ENCODE results near the gene LAMA3.

- TF ChIP-seq, protein P1, sequence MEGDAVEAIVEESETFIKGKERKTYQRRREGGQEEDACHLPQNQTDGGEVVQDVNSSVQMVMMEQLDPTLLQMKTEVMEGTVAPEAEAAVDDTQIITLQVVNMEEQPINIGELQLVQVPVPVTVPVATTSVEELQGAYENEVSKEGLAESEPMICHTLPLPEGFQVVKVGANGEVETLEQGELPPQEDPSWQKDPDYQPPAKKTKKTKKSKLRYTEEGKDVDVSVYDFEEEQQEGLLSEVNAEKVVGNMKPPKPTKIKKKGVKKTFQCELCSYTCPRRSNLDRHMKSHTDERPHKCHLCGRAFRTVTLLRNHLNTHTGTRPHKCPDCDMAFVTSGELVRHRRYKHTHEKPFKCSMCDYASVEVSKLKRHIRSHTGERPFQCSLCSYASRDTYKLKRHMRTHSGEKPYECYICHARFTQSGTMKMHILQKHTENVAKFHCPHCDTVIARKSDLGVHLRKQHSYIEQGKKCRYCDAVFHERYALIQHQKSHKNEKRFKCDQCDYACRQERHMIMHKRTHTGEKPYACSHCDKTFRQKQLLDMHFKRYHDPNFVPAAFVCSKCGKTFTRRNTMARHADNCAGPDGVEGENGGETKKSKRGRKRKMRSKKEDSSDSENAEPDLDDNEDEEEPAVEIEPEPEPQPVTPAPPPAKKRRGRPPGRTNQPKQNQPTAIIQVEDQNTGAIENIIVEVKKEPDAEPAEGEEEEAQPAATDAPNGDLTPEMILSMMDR (IDR thresholded peaks at IDR 0.05; ENCODE audit: poor library complexity, severe bottlenecking) = no peak
- TF ChIP-seq, protein P2, sequence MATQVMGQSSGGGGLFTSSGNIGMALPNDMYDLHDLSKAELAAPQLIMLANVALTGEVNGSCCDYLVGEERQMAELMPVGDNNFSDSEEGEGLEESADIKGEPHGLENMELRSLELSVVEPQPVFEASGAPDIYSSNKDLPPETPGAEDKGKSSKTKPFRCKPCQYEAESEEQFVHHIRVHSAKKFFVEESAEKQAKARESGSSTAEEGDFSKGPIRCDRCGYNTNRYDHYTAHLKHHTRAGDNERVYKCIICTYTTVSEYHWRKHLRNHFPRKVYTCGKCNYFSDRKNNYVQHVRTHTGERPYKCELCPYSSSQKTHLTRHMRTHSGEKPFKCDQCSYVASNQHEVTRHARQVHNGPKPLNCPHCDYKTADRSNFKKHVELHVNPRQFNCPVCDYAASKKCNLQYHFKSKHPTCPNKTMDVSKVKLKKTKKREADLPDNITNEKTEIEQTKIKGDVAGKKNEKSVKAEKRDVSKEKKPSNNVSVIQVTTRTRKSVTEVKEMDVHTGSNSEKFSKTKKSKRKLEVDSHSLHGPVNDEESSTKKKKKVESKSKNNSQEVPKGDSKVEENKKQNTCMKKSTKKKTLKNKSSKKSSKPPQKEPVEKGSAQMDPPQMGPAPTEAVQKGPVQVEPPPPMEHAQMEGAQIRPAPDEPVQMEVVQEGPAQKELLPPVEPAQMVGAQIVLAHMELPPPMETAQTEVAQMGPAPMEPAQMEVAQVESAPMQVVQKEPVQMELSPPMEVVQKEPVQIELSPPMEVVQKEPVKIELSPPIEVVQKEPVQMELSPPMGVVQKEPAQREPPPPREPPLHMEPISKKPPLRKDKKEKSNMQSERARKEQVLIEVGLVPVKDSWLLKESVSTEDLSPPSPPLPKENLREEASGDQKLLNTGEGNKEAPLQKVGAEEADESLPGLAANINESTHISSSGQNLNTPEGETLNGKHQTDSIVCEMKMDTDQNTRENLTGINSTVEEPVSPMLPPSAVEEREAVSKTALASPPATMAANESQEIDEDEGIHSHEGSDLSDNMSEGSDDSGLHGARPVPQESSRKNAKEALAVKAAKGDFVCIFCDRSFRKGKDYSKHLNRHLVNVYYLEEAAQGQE (IDR thresholded peaks at IDR 0.05; ENCODE audit: borderline replicate concordance) = no peak
- no peak for TF ChIP-seq POLR2AphosphoS5 (IDR thresholded peaks at IDR 0.05)
- no peak for TF ChIP-seq EP300 (conservative IDR thresholded peaks at IDR 0.05; ENCODE audit: poor library complexity, severe bottlenecking)
- no peak for TF ChIP-seq EZH2 (IDR thresholded peaks at IDR 0.05; ENCODE audit: borderline replicate concordance, insufficient read depth, low read length, poor library complexity, severe bottlenecking)
- no peak for TF ChIP-seq TAF1 (IDR thresholded peaks at IDR 0.05; ENCODE audit: low read depth)
- no peak for TF ChIP-seq MXI1 (conservative IDR thresholded peaks at IDR 0.05; ENCODE audit: poor library complexity, severe bottlenecking)
Observed at GRCh38 chr18:23885750-23886149, 196.5 kb downstream of the LAMA3 start.
